ENCODE results near the gene ILDR1. TPM values are rescaled to one million over a fixed set of nuclear protein-coding genes. Genes with fewer than 3 reads are reported as not detected.

The ILDR1 gene
- total and polyA plus RNA-seq, 4 donors, result 3.3 to 8.9 (median 4.2) TPM

DNA sequence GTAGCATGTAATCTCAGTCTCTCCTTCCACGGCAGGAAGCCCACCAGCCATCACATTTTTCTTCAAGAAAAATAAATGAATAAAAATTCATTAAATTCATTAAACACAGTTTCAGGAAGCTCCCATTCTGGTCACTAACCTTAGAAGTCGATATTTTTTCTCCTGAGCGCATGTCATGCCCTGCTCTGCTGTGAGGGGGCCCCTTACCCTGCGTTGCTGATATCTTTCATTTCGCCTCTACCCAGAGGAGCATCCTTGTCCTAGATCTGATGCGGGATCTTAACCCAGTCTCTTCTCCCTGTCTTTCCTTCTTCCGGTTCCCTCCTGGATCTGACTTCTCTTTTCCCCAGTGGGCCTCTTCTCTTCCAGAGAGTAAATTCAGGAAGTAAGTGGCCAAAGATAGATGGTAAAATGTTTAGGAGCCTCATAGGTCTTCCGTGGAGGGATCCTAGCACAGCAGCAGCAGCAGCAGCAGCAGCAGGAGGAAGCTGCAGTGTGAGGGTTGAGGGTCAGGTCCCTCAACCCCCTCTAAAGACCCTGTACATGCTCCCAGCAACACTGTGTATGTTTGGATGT lies 1.4 kb upstream of the ILDR1 start:
- no peak for TF ChIP-seq CTCF (IDR thresholded peaks at IDR 0.05; ENCODE audit: control extremely low read depth, extremely low read depth)
- H3K4me1 ChIP-seq (ENCODE audit: control insufficient read depth in 5 of 5, insufficient read depth in 5 of 5, low read length in 5 of 5), result peaks cover 0 to 4% (median 0%) of the 10 kb centered on the region in 5 donors
- no peak overlapping the region for H3K9ac ChIP-seq (ENCODE audit: insufficient read depth in 1 of 2, low read length in 2 of 2)
- H3K9me3 ChIP-seq (ENCODE audit: control insufficient read depth in 4 of 4, insufficient read depth in 3 of 4, low read length in 3 of 4), result peaks cover 0 to 4% (median 0%) of the 10 kb centered on the region in 4 donors
- ATAC-seq (ENCODE audit: insufficient read depth, low FRiP score), result no peak
- no peak for DNase-seq
- no peaks in the 10 kb centered on the region for H3K36me3 ChIP-seq (ENCODE audit: control insufficient read depth in 4 of 4, insufficient read depth in 4 of 4, low read length in 4 of 4)
- no peak overlapping the region for H3K27ac ChIP-seq (ENCODE audit: low read depth in 1 of 2, low read length in 1 of 2)
- no peak overlapping the region for H3K4me3 ChIP-seq
- peaks cover 0 to 9% (median 6%) of the 10 kb centered on the region in 3 donors for H3K27me3 ChIP-seq (ENCODE audit: control insufficient read depth in 3 of 3, insufficient read depth in 3 of 3, low read length in 2 of 3)
- WGBS, 2 donors, result 58 to 62% methylated on average over 8 of the region's 8 CpGs

DNA sequence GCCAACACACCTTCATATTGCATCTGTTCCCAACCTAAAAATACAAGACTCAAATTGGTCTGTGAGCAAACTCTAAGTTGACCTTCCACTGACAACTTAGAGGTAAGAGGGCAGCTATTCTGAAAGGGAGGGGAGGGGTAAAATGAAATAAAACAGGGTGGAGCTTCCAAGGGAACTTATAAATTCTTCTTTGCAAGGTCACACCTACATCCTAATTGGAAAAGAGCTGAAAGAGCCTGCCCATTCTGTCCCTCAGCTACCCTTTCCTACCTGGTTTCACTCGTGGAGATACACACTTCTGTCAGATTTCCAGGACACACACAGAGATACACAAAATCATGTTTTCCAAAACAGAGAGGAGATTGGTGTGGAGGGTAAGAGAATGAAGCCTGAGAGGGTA lies 1.0 kb downstream of the ILDR1 start:
- Histone ChIP-seq H3K4me1 (ENCODE audit: control insufficient read depth in 5 of 5, insufficient read depth in 5 of 5, low read length in 5 of 5) (peaks cover 0 to 4% (median 0%) of the 10 kb centered on the region in 5 donors), H3K4me3 (no peak overlapping the region), H3K9me3 (ENCODE audit: control insufficient read depth in 4 of 4, insufficient read depth in 3 of 4, low read length in 3 of 4) (peaks cover 0 to 4% (median 0%) of the 10 kb centered on the region in 4 donors), H3K9ac (ENCODE audit: insufficient read depth in 1 of 2, low read length in 2 of 2) (no peak overlapping the region), H3K27ac (ENCODE audit: low read depth in 1 of 2, low read length in 1 of 2) (no peak overlapping the region), H3K36me3 (ENCODE audit: control insufficient read depth in 4 of 4, insufficient read depth in 4 of 4, low read length in 4 of 4) (no peaks in the 10 kb centered on the region), H3K27me3 (ENCODE audit: control insufficient read depth in 3 of 3, insufficient read depth in 3 of 3, low read length in 2 of 3) (peaks cover 0 to 9% (median 6%) of the 10 kb centered on the region in 3 donors)
- ATAC-seq (ENCODE audit: insufficient read depth, low FRiP score) (no peak), DNase-seq (no peak)
- 53 to 75% methylated on average over 1 of the region's 1 CpG for WGBS, 2 donors
- no peak for TF ChIP-seq CTCF (IDR thresholded peaks at IDR 0.05; ENCODE audit: control extremely low read depth, extremely low read depth)

GRCh38 chr3:122019493-122019892 lies 2.6 kb downstream of the ILDR1 start:
- peaks cover 0 to 4% (median 0%) of the 10 kb centered on the region in 5 donors for H3K4me1 ChIP-seq (ENCODE audit: control insufficient read depth in 5 of 5, insufficient read depth in 5 of 5, low read length in 5 of 5)
- H3K9me3 ChIP-seq (ENCODE audit: control insufficient read depth in 4 of 4, insufficient read depth in 3 of 4, low read length in 3 of 4), result peaks cover 0 to 4% (median 0%) of the 10 kb centered on the region in 4 donors
- ATAC-seq (ENCODE audit: insufficient read depth, low FRiP score) (no peak), DNase-seq (no peak)
- no peak overlapping the region for H3K4me3 ChIP-seq
- H3K27me3 ChIP-seq (ENCODE audit: control insufficient read depth in 3 of 3, insufficient read depth in 3 of 3, low read length in 2 of 3), result peaks cover 0 to 9% (median 6%) of the 10 kb centered on the region in 3 donors
- H3K36me3 ChIP-seq (ENCODE audit: control insufficient read depth in 4 of 4, insufficient read depth in 4 of 4, low read length in 4 of 4), result no peaks in the 10 kb centered on the region
- no peak for TF ChIP-seq CTCF (IDR thresholded peaks at IDR 0.05; ENCODE audit: control extremely low read depth, extremely low read depth)
- no peak overlapping the region for H3K27ac ChIP-seq (ENCODE audit: low read depth in 1 of 2, low read length in 1 of 2)
- no peak overlapping the region for H3K9ac ChIP-seq (ENCODE audit: insufficient read depth in 1 of 2, low read length in 2 of 2)

GRCh38 chr3:122014741-122015140 lies 7.3 kb downstream of the ILDR1 start:
- no peak overlapping the region for H3K4me3 ChIP-seq
- DNase-seq, result no peak
- no peak for ATAC-seq (ENCODE audit: insufficient read depth, low FRiP score)
- no peaks in the 10 kb centered on the region for H3K9me3 ChIP-seq (ENCODE audit: control insufficient read depth in 4 of 4, insufficient read depth in 3 of 4, low read length in 3 of 4)
- no peak for TF ChIP-seq CTCF (IDR thresholded peaks at IDR 0.05; ENCODE audit: control extremely low read depth, extremely low read depth)
- H3K36me3 ChIP-seq (ENCODE audit: control insufficient read depth in 4 of 4, insufficient read depth in 4 of 4, low read length in 4 of 4), result no peaks in the 10 kb centered on the region
- no peaks in the 10 kb centered on the region for H3K4me1 ChIP-seq (ENCODE audit: control insufficient read depth in 5 of 5, insufficient read depth in 5 of 5, low read length in 5 of 5)
- 80 to 89% methylated on average over 1 of the region's 1 CpG for WGBS, 2 donors
- H3K9ac ChIP-seq (ENCODE audit: insufficient read depth in 1 of 2, low read length in 2 of 2), result no peak overlapping the region
- H3K27me3 ChIP-seq (ENCODE audit: control insufficient read depth in 3 of 3, insufficient read depth in 3 of 3, low read length in 2 of 3), result no peaks in the 10 kb centered on the region
- no peak overlapping the region for H3K27ac ChIP-seq (ENCODE audit: low read depth in 1 of 2, low read length in 1 of 2)

Data from lung (tissue), 12 donors.